GM10266 (cell line): Measurements from ENCODE around the gene KLHDC10.
"Not testable (repeated sequence)": the region's sequence is repeated elsewhere in the genome, so short reads cannot be mapped to it uniquely, and the experiment has no call there.

Experiments
- DNase-seq: peaks from one replicate; pipeline ENCODE4 v3.0.0; 2012; ENCODE audit errors: extremely low spot score
- TF ChIP-seq, protein P1 (sequence below): IDR thresholded peaks from 2 replicates; pipeline ENCODE4 v1.5.1; 2012; ENCODE audit warnings: mild to moderate bottlenecking, low read depth; ENCODE audit not compliant: control insufficient read depth, insufficient read depth; ENCODE audit errors: missing control alignments

KLHDC10 gene

DNA sequence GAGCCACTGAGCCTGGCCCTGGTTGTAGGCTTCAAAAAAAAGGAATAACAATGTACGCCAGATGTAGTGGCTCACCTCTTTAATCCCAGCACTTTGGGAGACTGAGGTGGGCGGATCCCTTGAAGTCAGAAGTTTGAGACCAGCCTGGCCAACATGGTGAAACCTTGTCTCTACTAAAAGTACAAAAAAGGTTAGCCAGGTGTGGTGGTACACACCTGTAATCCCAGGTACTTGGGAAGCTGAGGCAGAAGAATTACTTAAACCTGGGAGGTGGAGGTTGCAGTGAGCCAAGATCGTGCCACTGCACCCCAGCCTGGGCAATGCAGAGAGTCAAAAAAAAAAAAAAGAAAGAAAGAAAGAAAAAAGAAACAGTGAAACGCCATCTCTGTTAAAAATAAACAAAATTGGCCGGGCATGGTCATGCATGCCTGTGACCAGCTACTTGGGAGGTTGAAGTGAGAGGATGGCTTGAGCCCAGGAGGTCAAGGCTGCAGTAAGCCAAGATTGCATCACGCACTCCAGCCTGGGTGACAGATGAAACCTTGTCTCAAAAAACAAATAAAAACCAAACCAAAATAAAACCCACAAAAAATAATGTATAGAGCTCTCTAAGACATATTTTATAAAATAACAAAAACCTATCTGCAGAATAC, 4.7 kb upstream of the KLHDC10 start:
- TF ChIP-seq, protein P1, sequence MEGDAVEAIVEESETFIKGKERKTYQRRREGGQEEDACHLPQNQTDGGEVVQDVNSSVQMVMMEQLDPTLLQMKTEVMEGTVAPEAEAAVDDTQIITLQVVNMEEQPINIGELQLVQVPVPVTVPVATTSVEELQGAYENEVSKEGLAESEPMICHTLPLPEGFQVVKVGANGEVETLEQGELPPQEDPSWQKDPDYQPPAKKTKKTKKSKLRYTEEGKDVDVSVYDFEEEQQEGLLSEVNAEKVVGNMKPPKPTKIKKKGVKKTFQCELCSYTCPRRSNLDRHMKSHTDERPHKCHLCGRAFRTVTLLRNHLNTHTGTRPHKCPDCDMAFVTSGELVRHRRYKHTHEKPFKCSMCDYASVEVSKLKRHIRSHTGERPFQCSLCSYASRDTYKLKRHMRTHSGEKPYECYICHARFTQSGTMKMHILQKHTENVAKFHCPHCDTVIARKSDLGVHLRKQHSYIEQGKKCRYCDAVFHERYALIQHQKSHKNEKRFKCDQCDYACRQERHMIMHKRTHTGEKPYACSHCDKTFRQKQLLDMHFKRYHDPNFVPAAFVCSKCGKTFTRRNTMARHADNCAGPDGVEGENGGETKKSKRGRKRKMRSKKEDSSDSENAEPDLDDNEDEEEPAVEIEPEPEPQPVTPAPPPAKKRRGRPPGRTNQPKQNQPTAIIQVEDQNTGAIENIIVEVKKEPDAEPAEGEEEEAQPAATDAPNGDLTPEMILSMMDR = no peak
- DNase-seq = no peak

DNA sequence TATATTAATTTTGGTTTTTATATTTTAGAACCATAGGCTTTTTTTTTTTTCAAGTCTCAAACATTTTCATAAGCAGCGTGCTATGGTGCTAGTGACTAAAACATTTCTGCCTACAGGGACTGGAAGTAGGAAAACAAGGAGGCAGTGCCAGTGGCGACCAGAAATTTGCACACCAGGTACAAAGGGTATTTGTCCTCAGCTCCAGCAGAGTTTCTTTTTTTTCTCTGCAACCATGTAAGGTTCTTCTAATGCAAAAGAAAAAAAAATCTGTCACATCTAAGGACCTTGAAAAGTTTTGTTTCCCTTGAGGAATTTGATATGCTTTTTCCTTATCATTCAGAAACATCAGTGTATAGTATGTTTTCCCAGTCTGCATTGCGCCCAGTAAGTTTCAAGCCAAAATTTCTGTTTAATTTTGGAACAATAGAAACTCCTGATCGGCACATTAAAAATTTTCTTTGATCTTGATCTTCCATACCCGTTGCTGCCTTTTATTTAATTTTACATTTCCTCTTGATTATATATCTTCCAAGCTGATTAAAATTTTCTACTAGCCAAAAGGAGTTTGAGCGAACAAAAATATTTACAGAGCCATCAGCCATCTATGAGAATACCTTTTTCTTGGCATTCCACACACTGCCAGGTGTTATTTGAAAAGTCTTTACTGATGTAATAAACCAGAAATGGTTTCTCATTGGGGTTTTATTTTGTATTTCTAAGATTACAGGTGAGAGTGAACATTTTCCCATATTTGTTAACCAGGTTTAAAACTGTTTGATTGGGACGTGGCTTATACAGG, 956 bp upstream of the KLHDC10 start:
- no peak for DNase-seq
- TF ChIP-seq, protein P1 = no peak

DNA sequence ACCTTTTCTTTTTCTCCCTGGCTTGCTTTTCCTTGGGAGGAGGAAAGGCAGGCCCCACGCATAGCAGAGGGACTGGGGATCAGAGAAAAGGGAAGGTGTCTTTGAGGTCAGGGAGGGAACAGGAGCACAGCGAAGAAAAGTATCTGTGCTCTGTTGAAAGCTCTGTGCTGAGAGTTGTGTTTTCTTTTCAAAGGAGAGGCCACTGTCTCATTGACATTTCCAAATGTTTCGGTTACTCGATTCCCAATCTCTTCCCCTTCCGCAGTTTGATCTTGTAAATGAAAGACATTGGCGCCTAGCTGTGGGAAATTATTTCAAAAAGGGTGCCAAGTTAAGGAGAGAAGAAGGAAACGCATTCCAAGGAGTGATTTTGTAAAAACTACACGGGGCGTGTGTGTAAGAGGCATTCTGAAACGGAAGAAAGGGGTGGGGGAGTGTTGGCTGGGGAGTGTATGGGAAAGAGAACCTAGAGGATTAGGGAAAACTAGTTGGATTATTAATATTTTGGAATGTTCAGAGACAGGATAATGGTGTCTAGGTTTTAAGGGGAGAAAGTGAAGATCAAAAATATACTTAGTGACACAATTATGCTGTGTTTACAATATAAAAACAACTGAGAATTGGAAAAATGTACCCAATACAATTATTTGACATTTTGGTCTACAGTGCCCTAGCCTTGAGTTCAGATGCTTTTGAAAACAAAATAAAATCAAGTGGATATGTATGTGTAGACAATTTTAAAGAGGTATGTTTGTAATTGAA, 708 bp downstream of the KLHDC10 start:
- TF ChIP-seq, protein P1 = no peak
- no peak for DNase-seq

DNA sequence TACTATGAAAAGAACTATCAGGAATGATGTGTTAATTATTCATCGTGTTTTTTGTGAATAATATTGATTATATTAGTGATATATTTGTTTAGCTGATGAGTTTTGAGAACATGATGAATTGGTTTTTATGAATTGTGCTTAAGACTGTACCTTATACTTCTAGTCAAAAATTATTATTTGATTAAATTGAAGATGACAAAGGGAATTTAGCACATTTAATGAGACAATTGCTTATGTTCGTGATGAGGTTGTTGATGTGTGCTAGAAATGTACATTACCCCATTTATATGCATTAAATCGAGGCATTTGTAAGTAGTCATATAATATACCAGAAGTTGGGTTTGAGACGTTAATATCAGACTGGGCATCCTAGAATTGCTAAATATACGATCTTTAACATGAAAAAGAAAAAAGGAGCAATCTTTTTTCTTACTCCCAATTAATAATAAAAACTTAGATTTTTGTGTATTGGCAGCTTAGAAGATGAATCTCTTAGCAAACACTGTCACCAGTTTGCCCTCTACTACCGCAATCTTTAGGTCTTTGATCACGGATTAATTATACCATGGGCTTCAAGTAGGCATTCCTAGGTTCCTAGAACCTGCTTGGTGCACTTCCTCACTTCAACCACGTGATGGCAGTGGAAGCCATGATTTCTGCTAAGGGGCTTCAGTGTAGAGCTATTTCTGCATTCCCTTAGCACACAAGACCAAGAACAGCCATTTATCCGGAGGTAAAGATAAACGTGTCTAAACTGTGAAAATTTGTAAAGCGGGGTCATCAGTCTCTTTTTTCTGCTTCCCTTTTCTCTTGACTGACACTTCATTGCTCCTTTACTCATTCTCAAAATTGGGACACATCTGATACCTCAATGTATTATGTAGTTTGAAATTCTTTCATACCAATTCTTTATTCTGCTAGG, 1.6 kb downstream of the KLHDC10 start:
- TF ChIP-seq, protein P1 = peak; percentile 92
- DNase-seq = peak; percentile 77

DNA sequence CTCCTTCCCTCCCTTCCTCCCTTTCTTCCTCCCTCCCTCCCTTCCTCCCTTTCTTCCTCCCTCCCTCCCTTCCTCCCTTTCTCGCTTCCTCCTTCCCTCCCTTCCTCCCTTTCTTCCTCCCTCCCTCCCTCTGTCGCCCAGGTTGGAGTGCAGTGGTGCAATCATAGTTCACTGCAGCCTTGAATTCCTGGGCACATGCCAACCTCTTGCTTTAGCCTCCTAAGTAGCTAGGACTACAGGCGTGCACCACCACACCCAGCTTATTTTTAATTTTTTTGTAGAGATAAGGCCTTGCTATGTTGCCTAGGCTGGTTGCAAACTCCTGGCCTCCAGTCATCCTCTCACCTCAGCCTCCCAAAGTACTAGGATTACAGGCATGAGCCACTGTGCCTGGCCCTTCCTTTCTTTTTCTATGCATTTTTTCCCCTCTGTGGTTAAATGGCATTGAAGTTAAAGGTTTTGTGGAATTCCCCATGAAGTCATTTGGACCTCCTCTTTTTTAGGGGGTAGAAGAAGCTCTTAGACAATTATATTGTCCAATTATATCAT, 9.6 kb downstream of the KLHDC10 start:
- DNase-seq = no peak
- TF ChIP-seq, protein P1 = no peak

DNA sequence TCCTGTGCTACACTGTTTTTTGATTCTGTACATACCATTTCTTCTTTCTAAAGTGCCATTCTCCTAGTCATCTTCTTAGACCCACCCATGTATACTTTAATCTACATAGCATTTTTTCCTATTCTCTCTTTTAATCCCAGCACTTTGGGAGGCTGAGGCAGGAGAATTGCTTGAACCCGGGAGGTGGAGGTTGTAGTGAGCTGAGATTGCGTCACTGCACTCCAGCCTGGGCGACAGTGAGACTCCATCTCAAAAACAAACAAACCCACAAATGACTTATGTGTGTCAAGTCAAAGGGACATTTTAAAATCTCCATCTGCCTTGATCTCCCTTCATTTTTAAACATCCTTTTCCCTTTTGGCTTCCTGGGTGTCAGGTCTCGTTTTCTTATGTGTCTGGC, 13.2 kb downstream of the KLHDC10 start:
- not testable (repeated sequence) for DNase-seq
